Measurements from ENCODE around the gene MLPH. TPM values are rescaled to one million over a fixed set of nuclear protein-coding genes. Genes with fewer than 3 reads are reported as not detected.

MLPH gene
- total and polyA plus RNA-seq, 4 donors: 1.6 to 25.9 (median 22.3) TPM

DNA sequence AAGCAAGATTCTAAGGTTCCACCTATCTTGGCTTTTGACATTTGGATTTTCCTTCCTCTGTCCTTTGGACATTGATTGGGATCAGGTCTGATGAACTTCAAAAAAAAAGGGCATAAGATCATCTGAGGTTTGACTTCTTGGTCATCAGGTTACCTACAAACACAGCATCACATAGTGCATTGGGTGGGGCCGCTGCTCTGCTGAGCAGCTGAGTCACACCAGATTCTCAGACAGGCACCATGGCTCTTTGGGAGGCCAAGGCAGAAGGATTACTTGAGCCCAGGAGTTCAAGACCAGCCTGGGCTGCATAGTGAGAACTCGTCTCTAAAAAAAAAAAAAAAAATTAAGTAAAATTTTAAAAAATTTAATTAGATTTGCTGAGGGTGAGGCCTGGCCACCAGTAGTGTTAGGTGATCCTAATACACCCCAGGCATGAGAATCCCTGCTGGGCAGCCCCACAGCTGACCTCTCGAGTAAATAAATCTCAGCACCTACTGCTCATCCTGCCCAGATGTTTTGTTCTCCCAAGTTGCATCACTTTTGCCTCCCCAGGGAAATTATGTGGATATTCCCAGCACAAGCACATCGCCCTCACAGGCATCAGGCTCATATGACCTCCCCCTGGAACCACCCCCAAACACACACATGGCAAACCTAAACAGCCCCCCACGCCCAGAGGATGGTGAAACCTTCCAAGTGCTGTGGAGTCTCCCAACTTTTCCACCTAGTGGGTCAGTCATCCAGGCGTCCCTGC lies 5.3 kb downstream of the MLPH start:
- Histone ChIP-seq H3K4me3 (ENCODE audit: low read depth in 1 of 3, low read length in 3 of 3) (no peak overlapping the region), H3K9ac (ENCODE audit: low read depth in 1 of 2, low read length in 2 of 2) (no peak overlapping the region), H3K27ac (ENCODE audit: low read depth in 1 of 2, low read length in 2 of 2) (no peak overlapping the region), H3K9me3 (ENCODE audit: control insufficient read depth in 4 of 4, low read length in 3 of 4) (peaks cover 3 to 7% (median 5%) of the 10 kb centered on the region in 4 donors), H3K36me3 (ENCODE audit: control insufficient read depth in 4 of 4, insufficient read depth in 3 of 4, low read depth in 1 of 4, low read length in 3 of 4) (peaks cover 5 to 20% (median 18%) of the 10 kb centered on the region in 4 donors), H3K27me3 (ENCODE audit: control insufficient read depth in 4 of 4, insufficient read depth in 4 of 4, low read length in 3 of 4) (no peaks in the 10 kb centered on the region), H3K4me1 (ENCODE audit: control insufficient read depth in 4 of 4, insufficient read depth in 4 of 4, low read length in 3 of 4) (peaks cover 8 to 16% (median 13%) of the 10 kb centered on the region in 4 donors)
- 94% methylated on average over 6 of the region's 6 CpGs for WGBS
- TF ChIP-seq NR2F2 (IDR thresholded peaks at IDR 0.05): no peak
- no peak for TF ChIP-seq FOXA1 (IDR thresholded peaks at IDR 0.05)
- no peak for TF ChIP-seq SP1 (IDR thresholded peaks at IDR 0.05)
- TF ChIP-seq RAD21 (IDR thresholded peaks at IDR 0.05): no peak
- TF ChIP-seq RXRA (IDR thresholded peaks at IDR 0.05): no peak
- no peak for TF ChIP-seq TAF1 (conservative IDR thresholded peaks at IDR 0.05)
- no peak for TF ChIP-seq EGR1 (IDR thresholded peaks at IDR 0.05; ENCODE audit: low read depth in 2 of 2)
- TF ChIP-seq HNF4G (IDR thresholded peaks at IDR 0.05): no peak
- TF ChIP-seq JUND (IDR thresholded peaks at IDR 0.05): no peak
- TF ChIP-seq, protein P1, sequence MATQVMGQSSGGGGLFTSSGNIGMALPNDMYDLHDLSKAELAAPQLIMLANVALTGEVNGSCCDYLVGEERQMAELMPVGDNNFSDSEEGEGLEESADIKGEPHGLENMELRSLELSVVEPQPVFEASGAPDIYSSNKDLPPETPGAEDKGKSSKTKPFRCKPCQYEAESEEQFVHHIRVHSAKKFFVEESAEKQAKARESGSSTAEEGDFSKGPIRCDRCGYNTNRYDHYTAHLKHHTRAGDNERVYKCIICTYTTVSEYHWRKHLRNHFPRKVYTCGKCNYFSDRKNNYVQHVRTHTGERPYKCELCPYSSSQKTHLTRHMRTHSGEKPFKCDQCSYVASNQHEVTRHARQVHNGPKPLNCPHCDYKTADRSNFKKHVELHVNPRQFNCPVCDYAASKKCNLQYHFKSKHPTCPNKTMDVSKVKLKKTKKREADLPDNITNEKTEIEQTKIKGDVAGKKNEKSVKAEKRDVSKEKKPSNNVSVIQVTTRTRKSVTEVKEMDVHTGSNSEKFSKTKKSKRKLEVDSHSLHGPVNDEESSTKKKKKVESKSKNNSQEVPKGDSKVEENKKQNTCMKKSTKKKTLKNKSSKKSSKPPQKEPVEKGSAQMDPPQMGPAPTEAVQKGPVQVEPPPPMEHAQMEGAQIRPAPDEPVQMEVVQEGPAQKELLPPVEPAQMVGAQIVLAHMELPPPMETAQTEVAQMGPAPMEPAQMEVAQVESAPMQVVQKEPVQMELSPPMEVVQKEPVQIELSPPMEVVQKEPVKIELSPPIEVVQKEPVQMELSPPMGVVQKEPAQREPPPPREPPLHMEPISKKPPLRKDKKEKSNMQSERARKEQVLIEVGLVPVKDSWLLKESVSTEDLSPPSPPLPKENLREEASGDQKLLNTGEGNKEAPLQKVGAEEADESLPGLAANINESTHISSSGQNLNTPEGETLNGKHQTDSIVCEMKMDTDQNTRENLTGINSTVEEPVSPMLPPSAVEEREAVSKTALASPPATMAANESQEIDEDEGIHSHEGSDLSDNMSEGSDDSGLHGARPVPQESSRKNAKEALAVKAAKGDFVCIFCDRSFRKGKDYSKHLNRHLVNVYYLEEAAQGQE (IDR thresholded peaks at IDR 0.05): no peak
- no peak for TF ChIP-seq YY1 (IDR thresholded peaks at IDR 0.05)
- TF ChIP-seq, protein P2, sequence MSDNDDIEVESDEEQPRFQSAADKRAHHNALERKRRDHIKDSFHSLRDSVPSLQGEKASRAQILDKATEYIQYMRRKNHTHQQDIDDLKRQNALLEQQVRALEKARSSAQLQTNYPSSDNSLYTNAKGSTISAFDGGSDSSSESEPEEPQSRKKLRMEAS (IDR thresholded peaks at IDR 0.05): no peak
- TF ChIP-seq, protein P3, sequence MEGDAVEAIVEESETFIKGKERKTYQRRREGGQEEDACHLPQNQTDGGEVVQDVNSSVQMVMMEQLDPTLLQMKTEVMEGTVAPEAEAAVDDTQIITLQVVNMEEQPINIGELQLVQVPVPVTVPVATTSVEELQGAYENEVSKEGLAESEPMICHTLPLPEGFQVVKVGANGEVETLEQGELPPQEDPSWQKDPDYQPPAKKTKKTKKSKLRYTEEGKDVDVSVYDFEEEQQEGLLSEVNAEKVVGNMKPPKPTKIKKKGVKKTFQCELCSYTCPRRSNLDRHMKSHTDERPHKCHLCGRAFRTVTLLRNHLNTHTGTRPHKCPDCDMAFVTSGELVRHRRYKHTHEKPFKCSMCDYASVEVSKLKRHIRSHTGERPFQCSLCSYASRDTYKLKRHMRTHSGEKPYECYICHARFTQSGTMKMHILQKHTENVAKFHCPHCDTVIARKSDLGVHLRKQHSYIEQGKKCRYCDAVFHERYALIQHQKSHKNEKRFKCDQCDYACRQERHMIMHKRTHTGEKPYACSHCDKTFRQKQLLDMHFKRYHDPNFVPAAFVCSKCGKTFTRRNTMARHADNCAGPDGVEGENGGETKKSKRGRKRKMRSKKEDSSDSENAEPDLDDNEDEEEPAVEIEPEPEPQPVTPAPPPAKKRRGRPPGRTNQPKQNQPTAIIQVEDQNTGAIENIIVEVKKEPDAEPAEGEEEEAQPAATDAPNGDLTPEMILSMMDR (IDR thresholded peaks at IDR 0.05; ENCODE audit: low read depth, low read length, missing input control): no peak
- no peak for TF ChIP-seq FOXA2 (IDR thresholded peaks at IDR 0.05)
- no peak for TF ChIP-seq GABPA (IDR thresholded peaks at IDR 0.05 in 1 of 2, conservative IDR thresholded peaks at IDR 0.05 in 1 of 2)
- TF ChIP-seq HNF4A (conservative IDR thresholded peaks at IDR 0.05): no peak
- TF ChIP-seq, protein P4, sequence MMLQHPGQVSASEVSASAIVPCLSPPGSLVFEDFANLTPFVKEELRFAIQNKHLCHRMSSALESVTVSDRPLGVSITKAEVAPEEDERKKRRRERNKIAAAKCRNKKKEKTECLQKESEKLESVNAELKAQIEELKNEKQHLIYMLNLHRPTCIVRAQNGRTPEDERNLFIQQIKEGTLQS (IDR thresholded peaks at IDR 0.05): no peak
- DNase-seq (ENCODE audit: low spot score): no peak

DNA sequence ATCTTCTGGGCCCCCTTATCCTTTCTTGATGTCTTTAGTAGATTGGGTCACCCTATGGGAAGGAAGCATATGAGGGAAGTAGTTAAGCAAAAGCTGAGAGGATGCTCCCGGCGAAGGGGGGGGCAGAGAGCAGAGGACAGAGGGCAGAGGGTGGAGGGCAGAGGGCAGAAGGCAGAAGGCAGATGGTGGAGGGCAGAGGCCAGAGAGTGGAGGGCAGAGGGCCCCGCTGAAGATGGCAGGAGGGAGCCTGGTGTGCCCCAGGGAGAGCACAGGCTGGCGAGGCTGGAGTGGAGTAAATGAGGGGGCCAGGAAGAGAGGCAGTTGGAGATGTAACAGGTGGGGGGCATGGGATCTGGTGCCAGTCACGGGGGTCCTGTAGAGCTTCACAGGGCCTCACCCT lies 7.0 kb downstream of the MLPH start:
- peaks cover 5 to 24% (median 21%) of the 10 kb centered on the region in 4 donors for H3K36me3 ChIP-seq (ENCODE audit: control insufficient read depth in 4 of 4, insufficient read depth in 3 of 4, low read depth in 1 of 4, low read length in 3 of 4)
- no peak overlapping the region for H3K4me3 ChIP-seq (ENCODE audit: low read depth in 1 of 3, low read length in 3 of 3)
- peaks cover 3 to 7% (median 5%) of the 10 kb centered on the region in 4 donors for H3K9me3 ChIP-seq (ENCODE audit: control insufficient read depth in 4 of 4, low read length in 3 of 4)
- no peak overlapping the region for H3K9ac ChIP-seq (ENCODE audit: low read depth in 1 of 2, low read length in 2 of 2)
- H3K4me1 ChIP-seq (ENCODE audit: control insufficient read depth in 4 of 4, insufficient read depth in 4 of 4, low read length in 3 of 4): peaks cover 3 to 6% (median 3%) of the 10 kb centered on the region in 4 donors
- TF ChIP-seq SP1 (IDR thresholded peaks at IDR 0.05) (no peak), YY1 (IDR thresholded peaks at IDR 0.05) (no peak), JUND (IDR thresholded peaks at IDR 0.05) (no peak), GABPA (IDR thresholded peaks at IDR 0.05 in 1 of 2, conservative IDR thresholded peaks at IDR 0.05 in 1 of 2) (no peak), HNF4G (IDR thresholded peaks at IDR 0.05) (no peak)
- TF ChIP-seq, protein P2 (IDR thresholded peaks at IDR 0.05): no peak
- 73% methylated on average over 5 of the region's 5 CpGs for WGBS
- DNase-seq (ENCODE audit: low spot score): no peak
- H3K27me3 ChIP-seq (ENCODE audit: control insufficient read depth in 4 of 4, insufficient read depth in 4 of 4, low read length in 3 of 4): no peaks in the 10 kb centered on the region
- H3K27ac ChIP-seq (ENCODE audit: low read depth in 1 of 2, low read length in 2 of 2): no peak overlapping the region
